OCI-LY7 (cell line): Measurements from ENCODE around the gene SMCO1. TPM values are rescaled to one million over a fixed set of nuclear protein-coding genes. Genes with fewer than 3 reads are reported as not detected.

Experiments
- BruUV-seq: library from RNA; stranded (reverse); fragments of 400-500 nt; replicated peaks from 2 replicates; lab custom pipeline; 2021; lab: Mats Ljungman, UMichigan
- CTCF ChIA-PET: fragments of 300-600 bp; sonication (Branson Sonifier 250); formaldehyde crosslinking; loops from one replicate; lab custom pipeline; 2022; ENCODE audit warnings: antibody characterized with exemption; ENCODE audit not compliant: unreplicated experiment; lab: Charles Lee
- POLR2A ChIA-PET: fragments of 300-600 bp; sonication (Branson Sonifier 250); formaldehyde crosslinking; loops from one replicate; lab custom pipeline; 2022; ENCODE audit warnings: antibody characterized with exemption; lab: Charles Lee
- DNase-seq: peaks from one replicate; pipeline ENCODE4 v3.0.0-alpha.2; 2015; ENCODE audit warnings: low spot score
- H2AFZ ChIP-seq: fragments of 200-600 bp; sonication (generic), shearing (Covaris generic); 2 replicates; pipeline ENCODE4 v1.6.1; 2014; ENCODE audit warnings: mild to moderate bottlenecking, antibody characterized with exemption, low read length, moderate library complexity
- H3K27ac ChIP-seq: fragments of 200-600 bp; sonication (generic); 2 replicates; pipeline ENCODE4 v1.5.1; 2014; ENCODE audit warnings: mixed run types, low read depth, mild to moderate bottlenecking, moderate library complexity, low read length, inconsistent platforms; ENCODE audit not compliant: poor library complexity, severe bottlenecking
- H3K36me3 ChIP-seq: fragments of 200-600 bp; sonication (generic); 2 replicates; pipeline ENCODE4 v1.6.1; 2014; ENCODE audit warnings: mild to moderate bottlenecking, antibody characterized with exemption, low read length, moderate library complexity, mixed read lengths; ENCODE audit not compliant: insufficient read depth
- H3K4me1 ChIP-seq: fragments of 200-600 bp; sonication (generic); 2 replicates; pipeline ENCODE4 v1.5.1; 2014; ENCODE audit warnings: mild to moderate bottlenecking, low read length; ENCODE audit not compliant: insufficient read depth, poor library complexity, severe bottlenecking
- H3K4me2 ChIP-seq: fragments of 200-600 bp; sonication (generic); 2 replicates; pipeline ENCODE4 v1.6.1; 2014; ENCODE audit warnings: mild to moderate bottlenecking, low read length
- H3K4me3 ChIP-seq: fragments of 200-600 bp; sonication (generic); 2 replicates; pipeline ENCODE4 v1.5.1; 2014; ENCODE audit warnings: mild to moderate bottlenecking, low read depth, low read length; ENCODE audit not compliant: poor library complexity, severe bottlenecking
- H3K79me2 ChIP-seq: fragments of 200-600 bp; sonication (generic); 2 replicates; pipeline ENCODE4 v1.6.1; 2016; ENCODE audit warnings: low read depth, mild to moderate bottlenecking, low read length, moderate library complexity, mixed read lengths; ENCODE audit not compliant: insufficient read depth
- H3K9me2 ChIP-seq: fragments of 200-600 bp; sonication (generic); 2 replicates; pipeline ENCODE4 v1.6.1; 2016; ENCODE audit warnings: mild to moderate bottlenecking, low read length, mixed read lengths; ENCODE audit not compliant: insufficient read depth
- H3K9me3 ChIP-seq: fragments of 200-600 bp; sonication (generic); 2 replicates; pipeline ENCODE4 v1.6.1; 2014; ENCODE audit warnings: mild to moderate bottlenecking, mixed run types, low read length, mixed read lengths
- H4K20me1 ChIP-seq: fragments of 200-600 bp; sonication (generic); 2 replicates; pipeline ENCODE4 v1.6.1; 2014; ENCODE audit warnings: mild to moderate bottlenecking, antibody characterized with exemption, low read length, moderate library complexity, mixed read lengths; ENCODE audit not compliant: insufficient read depth
- EZH2phosphoT487 ChIP-seq: fragments of 200-600 bp; sonication (generic); IDR thresholded peaks from 2 replicates; pipeline ENCODE4 v1.6.1; 2018; ENCODE audit warnings: low read depth, borderline replicate concordance, mild to moderate bottlenecking, mixed run types, antibody characterized with exemption, low read length, moderate library complexity, mixed read lengths
- intact Hi-C: fragments of 100-400 bp; cut with micrococcal nuclease; formaldehyde crosslinking; loops from one replicate; pipeline ENCODE4 v1.10.0; 2022; ENCODE audit not compliant: unreplicated experiment
- total RNA-seq, 2 experiments: library from RNA; depleted of rRNA in 1 of 2; stranded (reverse); fragments of >200 nt in 1 of 2; shearing (Covaris generic) in 1 of 2; gene quantifications; 2 replicates each; pipeline ENCODE4 v1.2.3, GENCODE V29; 2014 to 2022
- TF ChIP-seq, protein P1 (sequence below): fragments of 200-600 bp; sonication (generic); conservative IDR thresholded peaks from 2 replicates; pipeline ENCODE4 v1.5.1; 2014; ENCODE audit warnings: mild to moderate bottlenecking, antibody characterized with exemption, low read length, moderate library complexity, mixed read lengths

Gene SMCO1
- total RNA-seq, 2 experiments from 2014 or later, result not detected

DNA sequence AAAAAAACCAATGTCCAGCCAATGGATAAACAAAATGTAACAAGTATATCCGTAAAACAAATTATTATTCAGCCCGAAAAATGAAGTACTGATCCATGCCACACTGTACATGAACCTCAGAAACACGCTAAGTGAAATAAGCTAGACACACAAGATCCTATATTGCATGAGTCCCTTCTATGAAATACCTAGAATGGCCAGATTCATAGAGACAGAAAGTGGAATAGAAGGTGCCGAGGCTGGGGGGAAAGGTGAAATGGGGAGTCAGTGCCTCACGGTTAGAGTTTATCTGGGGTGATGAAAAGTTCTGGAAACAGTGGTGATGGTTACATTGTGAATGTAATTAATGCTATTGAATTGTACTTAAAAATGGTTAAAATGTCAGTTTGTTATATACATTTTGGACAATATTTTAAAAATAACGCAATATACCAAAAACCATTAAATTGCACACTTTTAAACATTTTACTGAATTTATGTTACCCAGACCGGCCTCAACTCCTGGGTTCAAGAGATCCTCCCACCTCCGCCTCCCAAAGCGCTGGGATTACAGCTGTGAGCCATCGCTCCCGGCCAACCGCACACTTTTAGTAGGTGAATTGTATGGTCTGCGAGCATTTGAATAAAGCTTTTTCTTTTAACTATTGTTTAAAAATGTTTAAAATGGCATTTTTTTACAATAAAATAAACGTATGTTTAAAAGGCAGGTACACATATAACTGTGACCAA is 13.7 kb downstream of the SMCO1 start:
- peak; percentile 41 for DNase-seq
- peaks cover 16% of the 10 kb centered on the region for H3K4me1 ChIP-seq
- CTCF ChIA-PET, result interaction anchor here (0.5 kb wide), 1 partner anchor 331 kb away, joined by 3 read pairs; no protein-coding TSS in a partner anchor
- no peak overlapping the region for H2AFZ ChIP-seq
- no peaks in the 10 kb centered on the region for H3K9me2 ChIP-seq
- H3K4me3 ChIP-seq, result peak overlapping the region; percentile 80
- TSS peak; percentile 61 for BruUV-seq
- H4K20me1 ChIP-seq, result peaks cover 27% of the 10 kb centered on the region
- peaks cover 68% of the 10 kb centered on the region for H3K79me2 ChIP-seq
- TF ChIP-seq, protein P1, sequence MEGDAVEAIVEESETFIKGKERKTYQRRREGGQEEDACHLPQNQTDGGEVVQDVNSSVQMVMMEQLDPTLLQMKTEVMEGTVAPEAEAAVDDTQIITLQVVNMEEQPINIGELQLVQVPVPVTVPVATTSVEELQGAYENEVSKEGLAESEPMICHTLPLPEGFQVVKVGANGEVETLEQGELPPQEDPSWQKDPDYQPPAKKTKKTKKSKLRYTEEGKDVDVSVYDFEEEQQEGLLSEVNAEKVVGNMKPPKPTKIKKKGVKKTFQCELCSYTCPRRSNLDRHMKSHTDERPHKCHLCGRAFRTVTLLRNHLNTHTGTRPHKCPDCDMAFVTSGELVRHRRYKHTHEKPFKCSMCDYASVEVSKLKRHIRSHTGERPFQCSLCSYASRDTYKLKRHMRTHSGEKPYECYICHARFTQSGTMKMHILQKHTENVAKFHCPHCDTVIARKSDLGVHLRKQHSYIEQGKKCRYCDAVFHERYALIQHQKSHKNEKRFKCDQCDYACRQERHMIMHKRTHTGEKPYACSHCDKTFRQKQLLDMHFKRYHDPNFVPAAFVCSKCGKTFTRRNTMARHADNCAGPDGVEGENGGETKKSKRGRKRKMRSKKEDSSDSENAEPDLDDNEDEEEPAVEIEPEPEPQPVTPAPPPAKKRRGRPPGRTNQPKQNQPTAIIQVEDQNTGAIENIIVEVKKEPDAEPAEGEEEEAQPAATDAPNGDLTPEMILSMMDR, result no peak
- TF ChIP-seq EZH2phosphoT487, result no peak
- POLR2A ChIA-PET, result interaction anchor here (0.6 to 0.8 kb wide), 6 partner anchors 22 to 955 kb away, joined by 3 to 6 read pairs (median 4); no protein-coding TSS in a partner anchor
- H3K27ac ChIP-seq, result peak overlapping the region; percentile 7
- peaks cover 4% of the 10 kb centered on the region for H3K9me3 ChIP-seq
- peak overlapping the region; percentile 99 for H3K4me2 ChIP-seq
- intact Hi-C loops, result loop anchor here (2.0 to 5.0 kb wide), 4 partner anchors 67 to 419 kb away; partner anchors contain the start of genes DYNLT2B, FBXO45, TFRC and UBXN7
- peaks cover 44% of the 10 kb centered on the region for H3K36me3 ChIP-seq

DNA sequence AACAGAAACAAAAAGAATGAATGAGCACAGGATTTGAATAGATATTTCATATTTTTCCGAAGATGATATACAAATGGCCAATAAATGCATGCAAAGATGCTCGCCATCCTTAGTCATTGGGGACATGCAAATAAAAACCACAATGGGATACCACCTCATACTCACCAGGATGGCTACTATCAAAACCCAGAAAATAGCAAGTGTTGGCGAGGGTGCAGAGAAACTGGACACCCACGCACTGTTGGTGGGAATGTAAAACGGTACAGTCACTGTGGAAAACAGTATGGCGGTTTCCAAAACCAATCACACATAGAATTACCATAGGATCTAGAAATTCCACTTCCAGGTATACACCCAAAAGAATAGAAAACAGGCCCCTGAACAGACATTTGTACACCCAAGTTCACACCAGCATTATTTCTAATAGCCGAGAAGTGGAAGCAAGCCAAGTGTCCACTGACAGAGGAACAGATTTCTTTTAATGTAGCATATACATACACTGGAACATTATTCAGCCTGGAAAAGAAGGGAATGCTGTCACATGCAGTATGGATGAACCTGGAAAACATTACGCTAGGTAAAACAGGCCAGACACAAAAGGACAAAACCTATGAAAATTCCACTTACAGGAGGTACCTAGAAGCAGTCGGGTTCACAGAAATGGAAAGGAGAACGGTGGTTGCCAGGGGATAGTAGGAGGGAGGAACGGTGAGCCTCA is 15.2 kb downstream of the SMCO1 start:
- H4K20me1 ChIP-seq, result peaks cover 27% of the 10 kb centered on the region
- H3K9me3 ChIP-seq, result no peaks in the 10 kb centered on the region
- ChIA-PET POLR2A (no interaction called here), CTCF (no interaction called here)
- H2AFZ ChIP-seq, result no peak overlapping the region
- peak overlapping the region; percentile 2 for H3K27ac ChIP-seq
- no peak for DNase-seq
- intact Hi-C loops, result loop anchor here (5.0 kb wide), 1 partner anchor 183 kb away; the partner anchor contains the start of gene DYNLT2B
- TSS peak; percentile 0 for BruUV-seq
- no peaks in the 10 kb centered on the region for H3K9me2 ChIP-seq
- peaks cover 84% of the 10 kb centered on the region for H3K79me2 ChIP-seq
- TF ChIP-seq EZH2phosphoT487, result no peak
- TF ChIP-seq, protein P1, result no peak
- peak overlapping the region; percentile 80 for H3K4me3 ChIP-seq
- H3K4me2 ChIP-seq, result peak overlapping the region; percentile 99
- H3K4me1 ChIP-seq, result peaks cover 16% of the 10 kb centered on the region
- H3K36me3 ChIP-seq, result peaks cover 58% of the 10 kb centered on the region
